HepG2 (cell line): ENCODE measurements around the gene CCDC197. TPM values are rescaled to one million over a fixed set of nuclear protein-coding genes. Genes with fewer than 3 reads are reported as not detected.

Source experiments
- ATAC-seq: fragments of 200-7000 bp; cut with Tn5 transposase; 3 replicates; pipeline ENCODE4 v1.9.1; 2020; ENCODE audit warnings: mild to moderate bottlenecking, moderate library complexity
- BruUV-seq: library from RNA; stranded (reverse); fragments of 400-500 nt; replicated peaks from 2 replicates; lab custom pipeline; 2021; lab: Mats Ljungman, UMichigan
- CTCF ChIA-PET: fragments of 300-600 bp; formaldehyde crosslinking; extraction: SDS; loops from one replicate; lab custom pipeline; 2021; ENCODE audit warnings: low total read pairs, inconsistent platforms, low intra/inter-chr PET ratio; lab: Yijun Ruan, JAX
- POLR2A ChIA-PET: fragments of 350-600 bp; sonication (Branson Sonifier 250); formaldehyde crosslinking; loops from one replicate; lab custom pipeline; 2020; ENCODE audit warnings: antibody characterized with exemption, inconsistent platforms; lab: Yijun Ruan, JAX
- DNase-seq: peaks from one replicate; pipeline ENCODE4 v3.0.0-alpha.2; 2015; ENCODE audit warnings: low spot score
- FAIRE-seq: peaks from 3 replicates; lab custom pipeline; 2011; peaks lifted over from hg19 to GRCh38; lab: Jason Lieb, UNC
- H2AFZ ChIP-seq: one replicate; pipeline ENCODE4 v1.6.1; 2011; ENCODE audit warnings: low read length, inconsistent platforms
- H3K27ac ChIP-seq: fragments of 300-600 bp; 3 replicates; pipeline ENCODE4 v1.8.0; 2011; ENCODE audit warnings: mixed run types, mild to moderate bottlenecking, mixed read lengths, low read length, inconsistent platforms; ENCODE audit not compliant: insufficient read depth; ENCODE audit errors: extremely low read length
- H3K27me3 ChIP-seq, 2 experiments: fragments of 200-600 bp in 1 of 2; 2 replicates in 1 of 2; 3 replicates in 1 of 2; pipeline versions ENCODE4 v1.6.0 to v1.8.0; 2011; ENCODE audit warnings: low read length in 2 of 2, mild to moderate bottlenecking in 2 of 2, moderate library complexity in 2 of 2, inconsistent platforms in 1 of 2; ENCODE audit not compliant: insufficient read depth in 2 of 2, control insufficient read depth in 1 of 2
- H3K36me3 ChIP-seq, 2 experiments: fragments of 200-600 bp in 1 of 2; replicated peaks in 1 of 2; 2 replicates in 1 of 2; 3 replicates in 1 of 2; pipeline versions ENCODE4 v1.5.1 to v1.8.0; 2011; ENCODE audit warnings: low read length in 2 of 2, inconsistent platforms in 1 of 2; ENCODE audit not compliant: insufficient read depth in 2 of 2, control insufficient read depth in 1 of 2
- H3K4me1 ChIP-seq: 2 replicates; pipeline ENCODE4 v1.5.1; 2012; ENCODE audit warnings: low read length, inconsistent platforms; ENCODE audit not compliant: insufficient read depth
- H3K4me2 ChIP-seq: 2 replicates; pipeline ENCODE4 v1.6.0; 2011; ENCODE audit warnings: low read depth, low read length, inconsistent platforms
- H3K4me3 ChIP-seq, 3 experiments: fragments of 200-600 bp in 1 of 3; sonication (generic), shearing (Covaris generic) in 1 of 3; replicated peaks in 1 of 3; 2 replicates each; pipeline ENCODE4 v1.5.1; 2011 to 2016; ENCODE audit warnings: low read length in 3 of 3, inconsistent platforms in 2 of 3, low read depth in 2 of 3, mild to moderate bottlenecking in 2 of 3, control low read depth in 1 of 3, mixed read lengths in 1 of 3; ENCODE audit not compliant: insufficient read depth in 1 of 3
- H3K79me2 ChIP-seq: one replicate; pipeline ENCODE4 v1.6.1; 2011; ENCODE audit warnings: low read length, inconsistent platforms; ENCODE audit not compliant: insufficient read depth
- H3K9ac ChIP-seq: 2 replicates; pipeline ENCODE4 v1.6.0; 2011; ENCODE audit warnings: mild to moderate bottlenecking, low read depth, low read length, inconsistent platforms; ENCODE audit not compliant: insufficient read depth
- H3K9me3 ChIP-seq: 2 replicates; pipeline ENCODE4 v1.5.1; 2012; ENCODE audit warnings: mild to moderate bottlenecking, low read length
- H4K20me1 ChIP-seq: 2 replicates; pipeline ENCODE4 v1.6.0; 2011; ENCODE audit warnings: inconsistent platforms, mild to moderate bottlenecking, low read length, moderate library complexity; ENCODE audit not compliant: insufficient read depth
- CENPT ChIP-seq: sonication (generic); formaldehyde crosslinking; IDR thresholded peaks from 2 replicates; pipeline ENCODE4 v1.8.0; 2022; ENCODE audit warnings: low read depth, mild to moderate bottlenecking, moderate library complexity, missing genetic modification reagents
- CHCHD3 ChIP-seq: sonication (generic); formaldehyde crosslinking; IDR thresholded peaks from 2 replicates; pipeline ENCODE4 v1.8.0; 2022; ENCODE audit warnings: mild to moderate bottlenecking, missing genetic modification reagents, moderate library complexity
- GATAD2A ChIP-seq: IDR thresholded peaks from 2 replicates; pipeline ENCODE4 v1.6.1; 2016
- KLF15 ChIP-seq: sonication (generic); formaldehyde crosslinking; IDR thresholded peaks from 2 replicates; pipeline ENCODE4 v1.8.1; 2023; ENCODE audit warnings: borderline replicate concordance, mild to moderate bottlenecking, inconsistent platforms, missing genetic modification reagents, mixed read lengths
- MZF1 ChIP-seq: sonication (generic); formaldehyde crosslinking; IDR thresholded peaks from 2 replicates; pipeline ENCODE4 v1.8.1; 2023; ENCODE audit warnings: mild to moderate bottlenecking, missing genetic modification reagents, borderline replicate concordance
- NFRKB ChIP-seq: fragments of 450-650 bp; IDR thresholded peaks from 2 replicates; pipeline ENCODE4 v1.6.1; 2017
- PCBP1 ChIP-seq: fragments of 200-400 bp; formaldehyde crosslinking; IDR thresholded peaks from 2 replicates; pipeline ENCODE4 v1.6.1; 2017; ENCODE audit warnings: mild to moderate bottlenecking, low read depth, low read length, borderline replicate concordance
- POLR2AphosphoS5 ChIP-seq: IDR thresholded peaks from 2 replicates; pipeline ENCODE4 v1.6.1; 2012; ENCODE audit warnings: low read depth, low read length
- SOX6 ChIP-seq, 2 experiments: fragments of 450-650 bp in 1 of 2; sonication (generic) in 1 of 2; formaldehyde crosslinking in 1 of 2; IDR thresholded peaks; 2 replicates each; pipeline versions ENCODE4 v1.4.0 to v1.6.1; 2017 to 2020; ENCODE audit warnings: antibody characterized with exemption in 1 of 2, mild to moderate bottlenecking in 1 of 2, missing genetic modification reagents in 1 of 2
- SP1 ChIP-seq, 2 experiments: fragments of 450-650 bp in 1 of 2; sonication (generic) in 1 of 2; formaldehyde crosslinking in 1 of 2; IDR thresholded peaks; 2 replicates each; pipeline versions ENCODE4 v1.4.0 to v1.6.1; 2016 to 2020; ENCODE audit warnings: missing genetic modification reagents in 1 of 2
- SP2 ChIP-seq: sonication (generic); formaldehyde crosslinking; IDR thresholded peaks from 2 replicates; pipeline ENCODE4 v1.5.1; 2020; ENCODE audit warnings: mild to moderate bottlenecking, missing genetic modification reagents
- SRF ChIP-seq: IDR thresholded peaks from 2 replicates; pipeline ENCODE4 v1.6.1; 2011; ENCODE audit warnings: mild to moderate bottlenecking, low read depth, low read length, moderate library complexity
- STAG1 ChIP-seq: sonication (generic); formaldehyde crosslinking; IDR thresholded peaks from 2 replicates; pipeline ENCODE4 v1.4.0; 2020; ENCODE audit warnings: missing genetic modification reagents
- USF2 ChIP-seq, 2 experiments: sonication (generic) in 1 of 2; formaldehyde crosslinking in 1 of 2; IDR thresholded peaks; 2 replicates each; pipeline versions ENCODE4 v1.5.1 to v1.6.1; 2011 to 2020; ENCODE audit warnings: borderline replicate concordance in 1 of 2, low read depth in 1 of 2, low read length in 1 of 2, mild to moderate bottlenecking in 1 of 2, missing genetic modification reagents in 1 of 2, moderate library complexity in 1 of 2
- ZNF207 ChIP-seq: fragments of 450-650 bp; IDR thresholded peaks from 2 replicates; pipeline ENCODE4 v1.6.1; 2016; ENCODE audit warnings: antibody characterized with exemption, borderline replicate concordance
- ZNF337 ChIP-seq: sonication (generic); formaldehyde crosslinking; IDR thresholded peaks from 2 replicates; pipeline ENCODE4 v1.5.1; 2020; ENCODE audit warnings: missing genetic modification reagents, low read depth, mild to moderate bottlenecking, borderline replicate concordance
- ZNF501 ChIP-seq: sonication (generic); formaldehyde crosslinking; IDR thresholded peaks from 2 replicates; pipeline ENCODE4 v1.5.1; 2020; ENCODE audit warnings: mild to moderate bottlenecking, moderate library complexity, missing genetic modification reagents
- WGBS: methylation state at CpG from one replicate; pipeline ENCODE4 v1.1.6; 2017; ENCODE audit warnings: low lambda C conversion rate; 5-methylcytosine and 5-hydroxymethylcytosine counted together
- in situ Hi-C: cut with HindIII; loops from 2 replicates; pipeline ENCODE4 v1.10.0; 2017; ENCODE audit warnings: low pct_unique_long_range_greater_than_20kb; ENCODE audit not compliant: extremely low pct_ligation_motif_present
- intact Hi-C: fragments of 100-400 bp; cut with micrococcal nuclease; formaldehyde crosslinking; loops from one replicate; pipeline ENCODE4 v1.10.0; 2022; ENCODE audit not compliant: unreplicated experiment
- polyA plus RNA-seq, 8 experiments: library from polyadenylated mRNA; depleted of rRNA in 3 of 8; stranded (reverse) in 7 of 8; unstranded in 1 of 8; fragments of >200 nt; fragmentation: Illumina TruSeq in 4 of 8; extraction: Trizol in 4 of 8; gene quantifications; 2 replicates each; pipeline versions ENCODE4 v1.2.1 to v1.2.3, GENCODE V29; 2011 to 2016; ENCODE audit warnings: low read depth in 4 of 8, missing spikeins in 1 of 8, mixed read lengths in 1 of 8; ENCODE audit not compliant: insufficient read depth in 1 of 8
- total RNA-seq, 5 experiments: library from RNA; depleted of rRNA; stranded (reverse); fragments of >200 nt; fragmentation: Illumina TruSeq; extraction: Trizol; gene quantifications; 2 replicates each; pipeline ENCODE4 v1.2.3, GENCODE V29; 2016; ENCODE audit warnings: low read depth in 1 of 5
- TF ChIP-seq, protein P1 (sequence below), 2 experiments: IDR thresholded peaks; 2 replicates each; pipeline ENCODE4 v1.6.1; 2011 to 2012; ENCODE audit warnings: low read length in 2 of 2, borderline replicate concordance in 1 of 2, low read depth in 1 of 2, mild to moderate bottlenecking in 1 of 2, moderate library complexity in 1 of 2

CCDC197 gene
- total and polyA plus RNA-seq, 2 of the 13 experiments (the other 11 are each of a cell fraction or from before 2014, with no cell fraction given) = 0.11 to 0.13 TPM

DNA sequence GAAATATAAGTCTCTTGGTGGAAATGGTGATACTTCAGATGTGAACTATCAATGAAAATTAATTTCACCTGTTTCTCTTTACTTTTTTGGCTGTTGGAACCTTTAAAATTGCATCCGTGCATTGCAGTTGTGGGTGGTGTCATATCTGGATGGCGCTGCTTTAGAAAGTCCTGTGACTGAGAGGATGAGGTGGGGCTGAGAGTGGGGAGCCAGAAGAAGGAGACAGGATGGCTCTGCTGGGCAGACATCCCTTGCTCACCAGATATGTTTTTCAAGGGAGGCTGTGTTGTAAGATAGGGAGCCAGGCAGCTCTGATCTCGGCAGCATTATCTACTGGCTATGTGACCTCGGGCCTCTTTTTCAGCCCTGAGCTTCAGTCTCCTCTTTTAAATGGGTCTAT lies 33.4 kb upstream of the CCDC197 start:
- H3K4me3 ChIP-seq = no peak overlapping the region
- no peaks in the 10 kb centered on the region for H4K20me1 ChIP-seq
- H3K4me2 ChIP-seq = no peak overlapping the region
- POLR2A ChIA-PET = interaction anchor here (0.9 kb wide), 1 partner anchor 24 kb away, joined by 3 read pairs; no protein-coding TSS in a partner anchor
- H3K4me1 ChIP-seq = peaks cover 63% of the 10 kb centered on the region
- no peaks in the 10 kb centered on the region for H3K79me2 ChIP-seq
- FAIRE-seq (no peak), DNase-seq (no peak), ATAC-seq (no peak)
- BruUV-seq = no TSS peak
- H3K27me3 ChIP-seq = 0 out of 5 replicates have a peak, but pooled peaks cover 1 to 3% of the 10 kb centered on the region in 2 experiments
- intact Hi-C loops = no loop called here
- H3K9ac ChIP-seq = no peak overlapping the region
- H2AFZ ChIP-seq = no peak overlapping the region
- CTCF ChIA-PET = no interaction called here
- TF ChIP-seq GATAD2A (CRISPR knock-in tag) = no peak
- no peak for TF ChIP-seq ZNF337 (CRISPR knock-in tag)
- TF ChIP-seq, protein P1, sequence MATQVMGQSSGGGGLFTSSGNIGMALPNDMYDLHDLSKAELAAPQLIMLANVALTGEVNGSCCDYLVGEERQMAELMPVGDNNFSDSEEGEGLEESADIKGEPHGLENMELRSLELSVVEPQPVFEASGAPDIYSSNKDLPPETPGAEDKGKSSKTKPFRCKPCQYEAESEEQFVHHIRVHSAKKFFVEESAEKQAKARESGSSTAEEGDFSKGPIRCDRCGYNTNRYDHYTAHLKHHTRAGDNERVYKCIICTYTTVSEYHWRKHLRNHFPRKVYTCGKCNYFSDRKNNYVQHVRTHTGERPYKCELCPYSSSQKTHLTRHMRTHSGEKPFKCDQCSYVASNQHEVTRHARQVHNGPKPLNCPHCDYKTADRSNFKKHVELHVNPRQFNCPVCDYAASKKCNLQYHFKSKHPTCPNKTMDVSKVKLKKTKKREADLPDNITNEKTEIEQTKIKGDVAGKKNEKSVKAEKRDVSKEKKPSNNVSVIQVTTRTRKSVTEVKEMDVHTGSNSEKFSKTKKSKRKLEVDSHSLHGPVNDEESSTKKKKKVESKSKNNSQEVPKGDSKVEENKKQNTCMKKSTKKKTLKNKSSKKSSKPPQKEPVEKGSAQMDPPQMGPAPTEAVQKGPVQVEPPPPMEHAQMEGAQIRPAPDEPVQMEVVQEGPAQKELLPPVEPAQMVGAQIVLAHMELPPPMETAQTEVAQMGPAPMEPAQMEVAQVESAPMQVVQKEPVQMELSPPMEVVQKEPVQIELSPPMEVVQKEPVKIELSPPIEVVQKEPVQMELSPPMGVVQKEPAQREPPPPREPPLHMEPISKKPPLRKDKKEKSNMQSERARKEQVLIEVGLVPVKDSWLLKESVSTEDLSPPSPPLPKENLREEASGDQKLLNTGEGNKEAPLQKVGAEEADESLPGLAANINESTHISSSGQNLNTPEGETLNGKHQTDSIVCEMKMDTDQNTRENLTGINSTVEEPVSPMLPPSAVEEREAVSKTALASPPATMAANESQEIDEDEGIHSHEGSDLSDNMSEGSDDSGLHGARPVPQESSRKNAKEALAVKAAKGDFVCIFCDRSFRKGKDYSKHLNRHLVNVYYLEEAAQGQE (IDR thresholded peaks at IDR 0.05; ENCODE audit: borderline replicate concordance in 1 of 2, low read depth in 1 of 2, low read length in 2 of 2) = no peak
- TF ChIP-seq SRF = no peak
- TF ChIP-seq USF2 (IDR thresholded peaks at IDR 0.05; ENCODE audit: low read depth, low read length) = no peak
- TF ChIP-seq USF2 (CRISPR knock-in tag; IDR thresholded peaks at IDR 0.05; ENCODE audit: borderline replicate concordance) = no peak
- TF ChIP-seq MZF1 (CRISPR knock-in tag) = no peak
- TF ChIP-seq CENPT (CRISPR knock-in tag) = no peak
- no peak for TF ChIP-seq KLF15 (CRISPR knock-in tag)
- no peak for TF ChIP-seq SOX6 (IDR thresholded peaks at IDR 0.05)
- TF ChIP-seq SOX6 (CRISPR knock-in tag; IDR thresholded peaks at IDR 0.05) = no peak
- TF ChIP-seq ZNF501 (CRISPR knock-in tag) = no peak
- no peak for TF ChIP-seq SP1 (IDR thresholded peaks at IDR 0.05)
- TF ChIP-seq SP1 (CRISPR knock-in tag; IDR thresholded peaks at IDR 0.05) = no peak
- no peak for TF ChIP-seq NFRKB
- TF ChIP-seq POLR2AphosphoS5 = no peak
- TF ChIP-seq ZNF207 = no peak
- no peak for TF ChIP-seq STAG1 (CRISPR knock-in tag)
- TF ChIP-seq PCBP1 = no peak
- TF ChIP-seq CHCHD3 = no peak
- TF ChIP-seq SP2 (CRISPR knock-in tag) = no peak
- in situ Hi-C loops = no loop called here
- no peaks in the 10 kb centered on the region for H3K9me3 ChIP-seq
- no peak overlapping the region for H3K27ac ChIP-seq
- 45% methylated on average over 4 of the region's 4 CpGs for WGBS
- H3K36me3 ChIP-seq = no peaks in the 10 kb centered on the region
